ENCODE measurements around the gene CHST11.

GRCh38 chr12:104482113-104482512 lies 25.4 kb downstream of the CHST11 start:
- no peak for TF ChIP-seq ZNF274 (IDR thresholded peaks at IDR 0.05; ENCODE audit: low read depth, low read length)
- no peak for TF ChIP-seq YY1 (IDR thresholded peaks at IDR 0.05; ENCODE audit: insufficient read depth, insufficient read length)

Data from NT2/D1 (cell line).